GM12878 (cell line): ENCODE measurements around the gene CACNA2D1. TPM values are rescaled to one million over a fixed set of nuclear protein-coding genes. Genes with fewer than 3 reads are reported as not detected.

Source experiments
- ATAC-seq: fragments of 200-7000 bp; cut with Tn5 transposase; 3 replicates; pipeline ENCODE4 v1.9.1; 2020; ENCODE audit warnings: mild to moderate bottlenecking, moderate library complexity
- BruUV-seq: library from RNA; stranded (reverse); fragments of 400-500 nt; replicated peaks from 2 replicates; lab custom pipeline; 2021; lab: Mats Ljungman, UMichigan
- CTCF ChIA-PET: fragments of 300-600 bp; sonication (Branson Sonifier 250); formaldehyde crosslinking; extraction: SDS; loops from one replicate; lab custom pipeline; 2021; ENCODE audit warnings: inconsistent platforms; lab: Yijun Ruan, JAX
- POLR2A ChIA-PET: fragments of 350-600 bp; formaldehyde crosslinking; extraction: SDS; loops from one replicate; lab custom pipeline; 2021; ENCODE audit warnings: inconsistent platforms; lab: Charles Lee
- RAD21 ChIA-PET: fragments of 300-600 bp; sonication (Branson Sonifier 250); formaldehyde crosslinking; loops from one replicate; lab custom pipeline; 2023; ENCODE audit warnings: antibody characterized with exemption; ENCODE audit not compliant: unreplicated experiment; lab: Charles Lee
- SMC1A ChIA-PET: fragments of 300-600 bp; sonication (Branson Sonifier 250); formaldehyde crosslinking; loops from one replicate; lab custom pipeline; 2023; ENCODE audit not compliant: unreplicated experiment, uncharacterized antibody; lab: Charles Lee
- DNase-seq: peaks from one replicate; pipeline ENCODE4 v3.0.0-alpha.2; 2011; ENCODE audit warnings: low read depth, low spot score
- FAIRE-seq: peaks from 3 replicates; lab custom pipeline; 2011; peaks lifted over from hg19 to GRCh38; lab: Jason Lieb, UNC
- H2AFZ ChIP-seq: 2 replicates; pipeline ENCODE4 v1.6.0; 2011; ENCODE audit warnings: low read depth, low read length, control low read depth; ENCODE audit not compliant: control insufficient read depth
- H3K27ac ChIP-seq: 2 replicates; pipeline ENCODE4 v1.5.1; 2011; ENCODE audit warnings: control low read depth; ENCODE audit not compliant: control insufficient read depth, insufficient read depth
- H3K27me3 ChIP-seq, 2 experiments: replicated peaks in 1 of 2; 2 replicates each; pipeline versions ENCODE4 v1.6.0 to v1.6.1; 2011; ENCODE audit warnings: low read length in 1 of 2; ENCODE audit not compliant: control insufficient read depth in 2 of 2, insufficient read depth in 2 of 2
- H3K36me3 ChIP-seq, 2 experiments: 2 replicates each; pipeline ENCODE4 v1.5.1; 2011; ENCODE audit warnings: low read length in 1 of 2; ENCODE audit not compliant: control insufficient read depth in 2 of 2, insufficient read depth in 2 of 2
- H3K4me1 ChIP-seq: 2 replicates; pipeline ENCODE4 v1.6.1; 2011; ENCODE audit warnings: mild to moderate bottlenecking, low read length, moderate library complexity, mixed read lengths; ENCODE audit not compliant: control insufficient read depth, insufficient read depth
- H3K4me2 ChIP-seq: 2 replicates; pipeline ENCODE4 v1.6.0; 2011; ENCODE audit warnings: control low read depth; ENCODE audit not compliant: control insufficient read depth, insufficient read depth
- H3K4me3 ChIP-seq: fragments of 200-600 bp; sonication (generic); 2 replicates; pipeline ENCODE4 v1.5.1; 2016
- H3K79me2 ChIP-seq: 2 replicates; pipeline ENCODE4 v1.6.0; 2011; ENCODE audit warnings: low read length; ENCODE audit not compliant: control insufficient read depth, insufficient read depth
- H3K9ac ChIP-seq: 2 replicates; pipeline ENCODE4 v1.8.0; 2011; ENCODE audit warnings: low read length, control low read depth, mixed read lengths; ENCODE audit not compliant: control insufficient read depth, insufficient read depth
- H3K9me3 ChIP-seq: replicated peaks from 3 replicates; pipeline ENCODE4 v1.5.1; 2011; ENCODE audit warnings: mild to moderate bottlenecking, low read length; ENCODE audit not compliant: control insufficient read depth, insufficient read depth
- H4K20me1 ChIP-seq: 2 replicates; pipeline ENCODE4 v1.6.0; 2011; ENCODE audit not compliant: control insufficient read depth, insufficient read depth
- ATF3 ChIP-seq: IDR thresholded peaks from 2 replicates; pipeline ENCODE4 v1.6.1; 2011; ENCODE audit warnings: low read depth, mild to moderate bottlenecking, low read length, moderate library complexity, borderline replicate concordance; ENCODE audit errors: extremely low read depth
- CBX5 ChIP-seq: sonication (generic); IDR thresholded peaks from 2 replicates; pipeline ENCODE4 v1.6.1; 2016; ENCODE audit warnings: low read depth, moderate library complexity, mild to moderate bottlenecking, inconsistent platforms
- CREM ChIP-seq: IDR thresholded peaks from 2 replicates; pipeline ENCODE4 v1.6.1; 2014; ENCODE audit warnings: antibody characterized with exemption, low read depth
- ESRRA ChIP-seq: IDR thresholded peaks from 2 replicates; pipeline ENCODE4 v1.6.1; 2012; ENCODE audit warnings: mild to moderate bottlenecking, low read length, improper control_type of control experiment
- FOS ChIP-seq: IDR thresholded peaks from 3 replicates; pipeline ENCODE4 v1.6.1; 2011; ENCODE audit warnings: borderline replicate concordance; ENCODE audit not compliant: insufficient read length; ENCODE audit errors: extremely low read depth
- IRF5 ChIP-seq: fragments of 450-650 bp; IDR thresholded peaks from 2 replicates; pipeline ENCODE4 v1.6.1; 2017; ENCODE audit warnings: borderline replicate concordance
- LARP7 ChIP-seq: fragments of 450-650 bp; IDR thresholded peaks from 2 replicates; pipeline ENCODE4 v1.6.1; 2017; ENCODE audit warnings: mild to moderate bottlenecking
- MXI1 ChIP-seq: fragments of 150-350 bp; IDR thresholded peaks from 2 replicates; pipeline ENCODE4 v1.6.1; 2011; ENCODE audit warnings: low read depth, mild to moderate bottlenecking, inconsistent platforms, low read length, improper control_type of control experiment
- NBN ChIP-seq: fragments of 450-650 bp; IDR thresholded peaks from 2 replicates; pipeline ENCODE4 v1.6.1; 2016
- PAX5 ChIP-seq: IDR thresholded peaks from 2 replicates; pipeline ENCODE4 v1.6.1; 2011; ENCODE audit warnings: low read depth, low read length, borderline replicate concordance
- RCOR1 ChIP-seq: conservative IDR thresholded peaks from 2 replicates; pipeline ENCODE4 v1.6.1; 2012; ENCODE audit warnings: low read depth, low read length, improper control_type of control experiment
- SIN3A ChIP-seq: IDR thresholded peaks from 2 replicates; pipeline ENCODE4 v1.6.1; 2012; ENCODE audit warnings: low read depth, low read length, improper control_type of control experiment
- SUZ12 ChIP-seq: fragments of 200-600 bp; sonication (generic); IDR thresholded peaks from one replicate; pipeline ENCODE4 v1.6.1; 2018; ENCODE audit warnings: antibody characterized with exemption, mild to moderate bottlenecking; ENCODE audit not compliant: unreplicated experiment
- TCF12 ChIP-seq: IDR thresholded peaks from 2 replicates; pipeline ENCODE4 v1.6.1; 2011; ENCODE audit warnings: low read depth, mild to moderate bottlenecking, low read length
- ZBTB4 ChIP-seq: fragments of 450-650 bp; formaldehyde crosslinking; IDR thresholded peaks from 2 replicates; pipeline ENCODE4 v1.4.0; 2022; ENCODE audit warnings: mild to moderate bottlenecking, moderate library complexity
- ZZZ3 ChIP-seq: IDR thresholded peaks from 2 replicates; pipeline ENCODE4 v1.6.1; 2011; ENCODE audit warnings: low read depth; ENCODE audit not compliant: control insufficient read depth, insufficient read length
- WGBS: methylation state at CpG from one replicate; pipeline ENCODE4 v1.1.6; 2016; ENCODE audit warnings: low lambda C conversion rate; ENCODE audit not compliant: insufficient replicate concordance, insufficient coverage; ENCODE audit errors: missing lambda C conversion rate; 5-methylcytosine and 5-hydroxymethylcytosine counted together
- in situ Hi-C: fragments of 300-500 bp; cut with MboI; formaldehyde crosslinking; loops from 9 replicates; pipeline ENCODE4 v1.14.3; 2018; ENCODE audit warnings: mixed read lengths
- intact Hi-C: fragments of 100-400 bp; cut with micrococcal nuclease; formaldehyde crosslinking; loops from one replicate; pipeline ENCODE4 v1.14.2; 2022; ENCODE audit not compliant: unreplicated experiment
- polyA plus RNA-seq, 11 experiments: library from polyadenylated mRNA; depleted of rRNA in 4 of 11; unstranded in 6 of 11; stranded (reverse) in 5 of 11; fragments of >200 nt; fragmentation: Nextera tagmentation in 4 of 11; fragmentation: Illumina TruSeq in 1 of 11; extraction: Ambion mirVana in 4 of 11; extraction: Trizol in 1 of 11; gene quantifications; 1 replicate in 1 of 11; 2 replicates in 10 of 11; pipeline versions ENCODE4 v1.2.1 to v1.2.3, GENCODE V29; 2011 to 2016; ENCODE audit warnings: inconsistent platforms in 2 of 11, missing spikeins in 2 of 11, low read depth in 1 of 11
- total RNA-seq, 4 experiments: library from RNA; depleted of rRNA in 3 of 4; stranded (reverse); fragments of >200 nt in 3 of 4; fragmentation: Illumina TruSeq in 1 of 4; extraction: Trizol in 1 of 4; gene quantifications; 2 replicates each; pipeline versions ENCODE4 v1.2.1 to v1.2.3, GENCODE V29; 2013 to 2021

The CACNA2D1 gene
- total and polyA plus RNA-seq, 10 of the 15 experiments (the other 5 are each of a cell fraction or from before 2014, with no cell fraction given) = 0.14 to 14.8 (median 0.97) TPM

- TF ChIP-seq TCF12 (no peak), NBN (no peak), ATF3 (no peak), ZBTB4 (CRISPR knock-in tag) (no peak), SIN3A (no peak), IRF5 (no peak), CBX5 (no peak), ZZZ3 (no peak), LARP7 (no peak), SUZ12 (no peak), FOS (no peak), CREM (no peak), ESRRA (no peak), PAX5 (no peak), RCOR1 (no peak), MXI1 (no peak)
- TF ChIP-seq, all 136 proteins: peak for 0
- no peaks in the 10 kb centered on the region for H3K9me3 ChIP-seq
- no peaks in the 10 kb centered on the region for H3K4me1 ChIP-seq
- no peak overlapping the region for H3K9ac ChIP-seq
- intact Hi-C loops = loop anchor here (5.0 kb wide), 1 partner anchor 54 kb away; no protein-coding TSS in a partner anchor
- no peaks in the 10 kb centered on the region for H3K79me2 ChIP-seq
- BruUV-seq = no TSS peak
- H3K27ac ChIP-seq = no peak overlapping the region
- POLR2A ChIA-PET = interaction anchor here (2.1 kb wide), 1 partner anchor 56 kb away, joined by 8 read pairs; no protein-coding TSS in a partner anchor
- FAIRE-seq = no peak
- H3K4me3 ChIP-seq = no peak overlapping the region
- DNase-seq = no peak
- H3K27me3 ChIP-seq = no peaks in the 10 kb centered on the region
- WGBS = 12% methylated on average over 3 of the region's 3 CpGs
- H3K36me3 ChIP-seq = no peaks in the 10 kb centered on the region
- ATAC-seq = no peak
- RAD21 ChIA-PET = interaction anchor here (1.0 to 4.6 kb wide), 2 partner anchors 27 to 128 kb away, joined by 3 to 46 read pairs; no protein-coding TSS in a partner anchor
- in situ Hi-C loops = no loop called here
- H4K20me1 ChIP-seq = no peaks in the 10 kb centered on the region
- SMC1A ChIA-PET = interaction anchor here (0.7 to 1.9 kb wide), 4 partner anchors 10 to 58 kb away, joined by 3 to 6 read pairs (median 4); no protein-coding TSS in a partner anchor
- H2AFZ ChIP-seq = no peak overlapping the region
- H3K4me2 ChIP-seq = no peak overlapping the region
- CTCF ChIA-PET = interaction anchor here (0.6 kb wide), 1 partner anchor 467 kb away, joined by 4 read pairs; no protein-coding TSS in a partner anchor
Measured at GRCh38 chr7:82106201-82106600, 337.4 kb downstream of the CACNA2D1 start.
